HCT116 (cell line): ENCODE measurements around the gene SNAPC1. TPM values are rescaled to one million over a fixed set of nuclear protein-coding genes. Genes with fewer than 3 reads are reported as not detected.

ENCODE experiments used
- ATAC-seq: fragments of 200-7000 bp; cut with Tn5 transposase; 2 replicates; pipeline ENCODE4 v1.9.1; 2020; ENCODE audit warnings: mild to moderate bottlenecking, moderate library complexity
- BruUV-seq: library from RNA; stranded (reverse); fragments of 400-500 nt; replicated peaks from 2 replicates; lab custom pipeline; 2021; lab: Mats Ljungman, UMichigan
- CTCF ChIA-PET: fragments of 300-600 bp; sonication (Branson Sonifier 250); formaldehyde crosslinking; loops from one replicate; lab custom pipeline; 2021; ENCODE audit warnings: antibody characterized with exemption; lab: Charles Lee
- POLR2A ChIA-PET: fragments of 300-600, 350-600 bp; sonication (Branson Sonifier 250); formaldehyde crosslinking; loops from one replicate; lab custom pipeline; 2021; ENCODE audit warnings: antibody characterized with exemption; lab: Charles Lee
- RAD21 ChIA-PET, 2 experiments: fragments of 300-600 bp; sonication (Branson Sonifier 250); formaldehyde crosslinking; loops; one replicate each; lab custom pipeline; 2023; ENCODE audit warnings: low total read pairs in 2 of 2; ENCODE audit not compliant: uncharacterized antibody in 2 of 2, unreplicated experiment in 2 of 2, low non-redundant PET in 1 of 2; lab: Charles Lee
- DNase-seq: peaks from one replicate; pipeline ENCODE4 v3.0.0-alpha.2; 2010; ENCODE audit warnings: low read depth, low spot score
- H2AFZ ChIP-seq: fragments of 200-600 bp; shearing (Covaris generic), sonication (generic); 2 replicates; pipeline ENCODE4 v1.6.1; 2017; ENCODE audit warnings: low read depth, mixed run types, mixed read lengths, antibody characterized with exemption, low read length; ENCODE audit not compliant: poor library complexity, severe bottlenecking
- H3K27ac ChIP-seq: 2 replicates; pipeline ENCODE4 v1.5.1; 2012; ENCODE audit warnings: low read depth, low read length
- H3K27me3 ChIP-seq: fragments of 200-600 bp; sonication (generic); 2 replicates; pipeline ENCODE4 v1.6.1; 2016; ENCODE audit warnings: mixed run types, low read length, mixed read lengths; ENCODE audit not compliant: insufficient read depth
- H3K36me3 ChIP-seq, 2 experiments: fragments of 200-500 bp in 1 of 2; fragments of 200-600 bp in 1 of 2; sonication (Bioruptor generic) in 1 of 2; sonication (generic) in 1 of 2; 2 replicates each; pipeline versions ENCODE4 v1.5.1 to v1.6.1; 2014 to 2016; ENCODE audit warnings: low read length in 2 of 2, inconsistent platforms in 1 of 2, mixed read lengths in 1 of 2, mixed run types in 1 of 2; ENCODE audit not compliant: insufficient read depth in 2 of 2, control insufficient read depth in 1 of 2
- H3K4me1 ChIP-seq, 2 experiments: fragments of 200-600 bp in 1 of 2; sonication (generic) in 1 of 2; 2 replicates each; pipeline versions ENCODE4 v1.5.1 to v1.6.1; 2012 to 2017; ENCODE audit warnings: low read length in 2 of 2, inconsistent platforms in 1 of 2, mild to moderate bottlenecking in 1 of 2, mixed read lengths in 1 of 2, mixed run types in 1 of 2, moderate library complexity in 1 of 2; ENCODE audit not compliant: insufficient read depth in 2 of 2, control insufficient read depth in 1 of 2
- H3K4me2 ChIP-seq: fragments of 200-600 bp; sonication (generic); 2 replicates; pipeline ENCODE4 v1.6.1; 2017; ENCODE audit warnings: mixed run types, low read length, mixed read lengths
- H3K4me3 ChIP-seq, 2 experiments: fragments of 200-600 bp in 1 of 2; sonication (generic) in 1 of 2; replicated peaks in 1 of 2; 2 replicates each; pipeline ENCODE4 v1.5.1; 2011 to 2016; ENCODE audit warnings: low read length in 2 of 2, control low read depth in 1 of 2, low read depth in 1 of 2, mild to moderate bottlenecking in 1 of 2, mixed read lengths in 1 of 2, mixed run types in 1 of 2
- H3K79me2 ChIP-seq: fragments of 200-600 bp; sonication (generic); 2 replicates; pipeline ENCODE4 v1.6.1; 2017; ENCODE audit warnings: mild to moderate bottlenecking, mixed run types, low read length, moderate library complexity, mixed read lengths; ENCODE audit not compliant: insufficient read depth
- H3K9ac ChIP-seq: fragments of 200-600 bp; sonication (generic); 2 replicates; pipeline ENCODE4 v1.6.1; 2016; ENCODE audit warnings: low read length, mixed read lengths
- H3K9me2 ChIP-seq: fragments of 200-600 bp; sonication (generic), shearing (Covaris generic); 2 replicates; pipeline ENCODE4 v1.6.1; 2017; ENCODE audit warnings: mixed run types, mild to moderate bottlenecking, moderate library complexity; ENCODE audit not compliant: insufficient read depth
- H3K9me3 ChIP-seq, 2 experiments: fragments of 200-500 bp in 1 of 2; fragments of 200-600 bp in 1 of 2; sonication (Bioruptor generic) in 1 of 2; sonication (generic) in 1 of 2; 2 replicates each; pipeline ENCODE4 v1.6.1; 2014 to 2017; ENCODE audit warnings: low read length in 2 of 2, mixed read lengths in 2 of 2, inconsistent platforms in 1 of 2, low read depth in 1 of 2, mild to moderate bottlenecking in 1 of 2, mixed run types in 1 of 2, moderate library complexity in 1 of 2; ENCODE audit not compliant: control insufficient read depth in 1 of 2, insufficient read depth in 1 of 2
- H4K20me1 ChIP-seq: fragments of 200-600 bp; sonication (generic), shearing (Covaris generic); 2 replicates; pipeline ENCODE4 v1.6.1; 2017; ENCODE audit warnings: mixed run types, mild to moderate bottlenecking, moderate library complexity; ENCODE audit not compliant: insufficient read depth
- ATF3 ChIP-seq: IDR thresholded peaks from 2 replicates; pipeline ENCODE4 v1.6.1; 2012
- CBX3 ChIP-seq: IDR thresholded peaks from 2 replicates; pipeline ENCODE4 v1.6.1; 2012; ENCODE audit warnings: low read depth
- CEBPB ChIP-seq: IDR thresholded peaks from 2 replicates; pipeline ENCODE4 v1.6.1; 2012; ENCODE audit warnings: low read depth
- EGR1 ChIP-seq: IDR thresholded peaks from 2 replicates; pipeline ENCODE4 v1.6.1; 2012; ENCODE audit warnings: low read depth
- ELF1 ChIP-seq: IDR thresholded peaks from 2 replicates; pipeline ENCODE4 v1.6.1; 2012; ENCODE audit warnings: low read depth, borderline replicate concordance
- EZH2 ChIP-seq: fragments of 200-600 bp; sonication (generic); IDR thresholded peaks from 2 replicates; pipeline ENCODE4 v1.6.1; 2017; ENCODE audit warnings: antibody characterized with exemption, mixed run types
- EZH2phosphoT487 ChIP-seq: fragments of 200-600 bp; IDR thresholded peaks from 2 replicates; pipeline ENCODE4 v1.6.1; 2018; ENCODE audit warnings: antibody characterized with exemption, borderline replicate concordance
- FOSL1 ChIP-seq: IDR thresholded peaks from 2 replicates; pipeline ENCODE4 v1.6.1; 2012; ENCODE audit warnings: low read depth
- JUND ChIP-seq: IDR thresholded peaks from 2 replicates; pipeline ENCODE4 v1.6.1; 2012
- POLR2AphosphoS5 ChIP-seq: IDR thresholded peaks from 2 replicates; pipeline ENCODE4 v1.6.1; 2011; ENCODE audit warnings: mild to moderate bottlenecking, low read depth, low read length, moderate library complexity
- RAD21 ChIP-seq: IDR thresholded peaks from 2 replicates; pipeline ENCODE4 v1.6.1; 2012; ENCODE audit warnings: low read depth, mild to moderate bottlenecking
- SIN3A ChIP-seq: IDR thresholded peaks from 2 replicates; pipeline ENCODE4 v1.6.1; 2012; ENCODE audit warnings: low read depth
- SP1 ChIP-seq: IDR thresholded peaks from 2 replicates; pipeline ENCODE4 v1.6.1; 2012; ENCODE audit warnings: low read depth
- SRF ChIP-seq: IDR thresholded peaks from 2 replicates; pipeline ENCODE4 v1.6.1; 2012; ENCODE audit warnings: low read depth
- TCF7L2 ChIP-seq: IDR thresholded peaks from 2 replicates; pipeline ENCODE4 v1.7.0; 2011; ENCODE audit warnings: borderline replicate concordance, inconsistent platforms; ENCODE audit not compliant: insufficient read depth, insufficient read length; ENCODE audit errors: extremely low read depth
- YY1 ChIP-seq: IDR thresholded peaks from 2 replicates; pipeline ENCODE4 v1.6.1; 2011; ENCODE audit warnings: low read length, low read depth, moderate library complexity, mild to moderate bottlenecking; ENCODE audit not compliant: insufficient replicate concordance; ENCODE audit errors: extremely low read depth
- ZFX ChIP-seq: fragments of 450-650 bp; IDR thresholded peaks from 2 replicates; pipeline ENCODE4 v1.6.1; 2017
- intact Hi-C: fragments of 100-400 bp; cut with micrococcal nuclease; formaldehyde crosslinking; loops from 2 replicates; pipeline ENCODE4 v1.10.0; 2022
- total RNA-seq: library from RNA; stranded (reverse); gene quantifications from one replicate; pipeline ENCODE4 v1.2.1, GENCODE V29; 2021; ENCODE audit not compliant: unreplicated experiment
- TF ChIP-seq, protein P1 (sequence below), 3 experiments: fragments of 200-600 bp in 1 of 3; sonication (generic) in 1 of 3; IDR thresholded peaks in 2 of 3; conservative IDR thresholded peaks in 1 of 3; 2 replicates each; pipeline ENCODE4 v1.5.1; 2012 to 2017; ENCODE audit warnings: low read depth in 2 of 3, low read length in 2 of 3, antibody characterized with exemption in 1 of 3, borderline replicate concordance in 1 of 3, control low read depth in 1 of 3, mild to moderate bottlenecking in 1 of 3, mixed read lengths in 1 of 3, mixed run types in 1 of 3, moderate library complexity in 1 of 3; ENCODE audit not compliant: insufficient read depth in 1 of 3
- TF ChIP-seq, protein P2 (sequence below): IDR thresholded peaks from 2 replicates; pipeline ENCODE4 v1.6.1; 2012
- TF ChIP-seq, protein P3 (sequence below): IDR thresholded peaks from 2 replicates; pipeline ENCODE4 v1.6.1; 2011; ENCODE audit warnings: mild to moderate bottlenecking, low read length, moderate library complexity; ENCODE audit not compliant: insufficient replicate concordance; ENCODE audit errors: extremely low read depth

The SNAPC1 gene
- total RNA-seq, 1 experiment from 2014 or later = 8.2 TPM

- no peaks in the 10 kb centered on the region for H3K9me3 ChIP-seq
- H3K4me1 ChIP-seq = peaks cover 8 to 22% of the 10 kb centered on the region in 2 experiments; a peak in 3 of 4 replicates
- H3K4me3 ChIP-seq = no peak overlapping the region
- intact Hi-C loops = no loop called here
- no peak overlapping the region for H3K9ac ChIP-seq
- ChIA-PET CTCF (interaction anchor here (3.0 kb wide), 1 partner anchor 90 kb away, joined by 11 read pairs; no protein-coding TSS in a partner anchor), POLR2A (no interaction called here), RAD21 (no interaction called here)
- H3K9me2 ChIP-seq = no peaks in the 10 kb centered on the region
- H3K36me3 ChIP-seq = peaks cover 26 to 34% of the 10 kb centered on the region in 2 experiments
- DNase-seq = no peak
- H3K4me2 ChIP-seq = no peak overlapping the region
- TF ChIP-seq, protein P1, sequence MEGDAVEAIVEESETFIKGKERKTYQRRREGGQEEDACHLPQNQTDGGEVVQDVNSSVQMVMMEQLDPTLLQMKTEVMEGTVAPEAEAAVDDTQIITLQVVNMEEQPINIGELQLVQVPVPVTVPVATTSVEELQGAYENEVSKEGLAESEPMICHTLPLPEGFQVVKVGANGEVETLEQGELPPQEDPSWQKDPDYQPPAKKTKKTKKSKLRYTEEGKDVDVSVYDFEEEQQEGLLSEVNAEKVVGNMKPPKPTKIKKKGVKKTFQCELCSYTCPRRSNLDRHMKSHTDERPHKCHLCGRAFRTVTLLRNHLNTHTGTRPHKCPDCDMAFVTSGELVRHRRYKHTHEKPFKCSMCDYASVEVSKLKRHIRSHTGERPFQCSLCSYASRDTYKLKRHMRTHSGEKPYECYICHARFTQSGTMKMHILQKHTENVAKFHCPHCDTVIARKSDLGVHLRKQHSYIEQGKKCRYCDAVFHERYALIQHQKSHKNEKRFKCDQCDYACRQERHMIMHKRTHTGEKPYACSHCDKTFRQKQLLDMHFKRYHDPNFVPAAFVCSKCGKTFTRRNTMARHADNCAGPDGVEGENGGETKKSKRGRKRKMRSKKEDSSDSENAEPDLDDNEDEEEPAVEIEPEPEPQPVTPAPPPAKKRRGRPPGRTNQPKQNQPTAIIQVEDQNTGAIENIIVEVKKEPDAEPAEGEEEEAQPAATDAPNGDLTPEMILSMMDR (IDR thresholded peaks at IDR 0.05 in 2 of 3, conservative IDR thresholded peaks at IDR 0.05 in 1 of 3; ENCODE audit: borderline replicate concordance in 1 of 3, insufficient read depth in 1 of 3, low read depth in 2 of 3, low read length in 2 of 3) = no peak
- TF ChIP-seq RAD21 = no peak
- TF ChIP-seq JUND = no peak
- TF ChIP-seq CBX3 = no peak
- no peak for TF ChIP-seq ELF1
- TF ChIP-seq, protein P2, sequence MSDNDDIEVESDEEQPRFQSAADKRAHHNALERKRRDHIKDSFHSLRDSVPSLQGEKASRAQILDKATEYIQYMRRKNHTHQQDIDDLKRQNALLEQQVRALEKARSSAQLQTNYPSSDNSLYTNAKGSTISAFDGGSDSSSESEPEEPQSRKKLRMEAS = no peak
- TF ChIP-seq FOSL1 = no peak
- TF ChIP-seq EZH2 = no peak
- TF ChIP-seq TCF7L2 = no peak
- TF ChIP-seq SIN3A = no peak
- no peak for TF ChIP-seq CEBPB
- no peak for TF ChIP-seq SRF
- TF ChIP-seq SP1 = no peak
- no peak for TF ChIP-seq POLR2AphosphoS5
- no peak for TF ChIP-seq ATF3
- TF ChIP-seq EGR1 = no peak
- TF ChIP-seq ZFX = no peak
- no peak for TF ChIP-seq YY1
- no peak for TF ChIP-seq EZH2phosphoT487
- TF ChIP-seq, protein P3, sequence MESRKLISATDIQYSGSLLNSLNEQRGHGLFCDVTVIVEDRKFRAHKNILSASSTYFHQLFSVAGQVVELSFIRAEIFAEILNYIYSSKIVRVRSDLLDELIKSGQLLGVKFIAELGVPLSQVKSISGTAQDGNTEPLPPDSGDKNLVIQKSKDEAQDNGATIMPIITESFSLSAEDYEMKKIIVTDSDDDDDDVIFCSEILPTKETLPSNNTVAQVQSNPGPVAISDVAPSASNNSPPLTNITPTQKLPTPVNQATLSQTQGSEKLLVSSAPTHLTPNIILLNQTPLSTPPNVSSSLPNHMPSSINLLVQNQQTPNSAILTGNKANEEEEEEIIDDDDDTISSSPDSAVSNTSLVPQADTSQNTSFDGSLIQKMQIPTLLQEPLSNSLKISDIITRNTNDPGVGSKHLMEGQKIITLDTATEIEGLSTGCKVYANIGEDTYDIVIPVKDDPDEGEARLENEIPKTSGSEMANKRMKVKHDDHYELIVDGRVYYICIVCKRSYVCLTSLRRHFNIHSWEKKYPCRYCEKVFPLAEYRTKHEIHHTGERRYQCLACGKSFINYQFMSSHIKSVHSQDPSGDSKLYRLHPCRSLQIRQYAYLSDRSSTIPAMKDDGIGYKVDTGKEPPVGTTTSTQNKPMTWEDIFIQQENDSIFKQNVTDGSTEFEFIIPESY = no peak
- H3K27ac ChIP-seq = no peak overlapping the region
- no peaks in the 10 kb centered on the region for H4K20me1 ChIP-seq
- no peak for ATAC-seq
- H2AFZ ChIP-seq = no peak overlapping the region
- peaks cover 47% of the 10 kb centered on the region; the same call in 1 of the 2 replicates for H3K79me2 ChIP-seq
- H3K27me3 ChIP-seq = no peaks in the 10 kb centered on the region
- BruUV-seq = TSS peak; percentile 16
Measured at GRCh38 chr14:61747342-61747741, 14.9 kb upstream of the SNAPC1 start.
